ENCODE data around the gene MACF1. TPM values are rescaled to one million over a fixed set of nuclear protein-coding genes. Genes with fewer than 3 reads are reported as not detected.

MACF1 gene
- total and polyA plus RNA-seq, 10 donors = 50.8 to 641 (median 414) TPM

- Histone ChIP-seq H3K4me3 (no peak overlapping the region), H3K27ac (no peak overlapping the region), H3K27me3 (replicated peaks in 1 of 7) (no peaks in the 10 kb centered on the region), H3K4me1 (peaks cover 0 to 79% (median 49%) of the 10 kb centered on the region in 6 donors), H3K9me3 (no peaks in the 10 kb centered on the region), H3K36me3 (peaks cover 0 to 64% (median 11%) of the 10 kb centered on the region in 6 donors)
- DNase-seq = no peak
- TF ChIP-seq POLR2AphosphoS5 (IDR thresholded peaks at IDR 0.05) = no peak
- TF ChIP-seq POLR2A (IDR thresholded peaks at IDR 0.05) = no peak
- TF ChIP-seq CTCF (IDR thresholded peaks at IDR 0.05 in 8 of 11, conservative IDR thresholded peaks at IDR 0.05 in 3 of 11) = no peak
- intact Hi-C loops (cut with DNase I; ENCODE audit: low total_unique reads) = no loop called here
Observed at GRCh38 chr1:39416609-39417008, 212.1 kb downstream of the MACF1 start.

- 77 to 94% (median 82%) methylated on average over 4 of the region's 4 CpGs for WGBS, 5 donors
- intact Hi-C loops (cut with DNase I; ENCODE audit: low total_unique reads) = no loop called here
- H3K27ac ChIP-seq = no peak overlapping the region
Observed at GRCh38 chr1:39418236-39418635, 213.7 kb downstream of the MACF1 start.

GRCh38 chr1:39420493-39420892 lies 216.0 kb downstream of the MACF1 start:
- Histone ChIP-seq H3K9me3 (no peaks in the 10 kb centered on the region), H3K4me3 (no peak overlapping the region), H3K36me3 (peaks cover 4 to 78% (median 32%) of the 10 kb centered on the region in 6 donors), H3K27ac (no peak overlapping the region), H3K27me3 (replicated peaks in 1 of 7) (no peaks in the 10 kb centered on the region), H3K4me1 (peaks cover 0 to 51% (median 21%) of the 10 kb centered on the region in 6 donors)
- intact Hi-C loops (cut with DNase I; ENCODE audit: low total_unique reads) = loop anchor here (10.0 kb wide), 1 partner anchor 46 kb away; no protein-coding TSS in a partner anchor
- no peak for DNase-seq
- TF ChIP-seq POLR2A (IDR thresholded peaks at IDR 0.05) = no peak

More at GRCh38 chr1:39418236-39418635, 213.7 kb downstream of the MACF1 start:
- TF ChIP-seq POLR2A (IDR thresholded peaks at IDR 0.05) (no peak), CTCF (IDR thresholded peaks at IDR 0.05 in 8 of 11, conservative IDR thresholded peaks at IDR 0.05 in 3 of 11) (no peak), POLR2AphosphoS5 (IDR thresholded peaks at IDR 0.05) (no peak)
- no peak for DNase-seq
- no peaks in the 10 kb centered on the region for H3K9me3 ChIP-seq
- no peak overlapping the region for H3K4me3 ChIP-seq
- peaks cover 4 to 65% (median 17%) of the 10 kb centered on the region in 6 donors for H3K36me3 ChIP-seq
- H3K4me1 ChIP-seq = peaks cover 0 to 63% (median 35%) of the 10 kb centered on the region in 6 donors
- no peaks in the 10 kb centered on the region for H3K27me3 ChIP-seq (replicated peaks in 1 of 7)

GRCh38 chr1:39422614-39423013 lies 218.1 kb downstream of the MACF1 start:
- TF ChIP-seq POLR2AphosphoS5 (IDR thresholded peaks at IDR 0.05) = no peak
- no peak for DNase-seq
- WGBS, 5 donors = 79 to 92% (median 81%) methylated on average over 4 of the region's 4 CpGs
- H3K27ac ChIP-seq = no peak overlapping the region
- H3K9me3 ChIP-seq = no peaks in the 10 kb centered on the region
- H3K4me1 ChIP-seq = peaks cover 0 to 33% (median 7%) of the 10 kb centered on the region in 6 donors
- no peaks in the 10 kb centered on the region for H3K27me3 ChIP-seq (replicated peaks in 1 of 7)
- peaks cover 4 to 91% (median 45%) of the 10 kb centered on the region in 6 donors for H3K36me3 ChIP-seq
- intact Hi-C loops (cut with DNase I; ENCODE audit: low total_unique reads) = loop anchor here (10.0 kb wide), 1 partner anchor 48 kb away; no protein-coding TSS in a partner anchor
- no peak overlapping the region for H3K4me3 ChIP-seq

GRCh38 chr1:39425151-39425550 lies 220.7 kb downstream of the MACF1 start:
- intact Hi-C loops (cut with DNase I; ENCODE audit: low total_unique reads) = loop anchor here (10.0 kb wide), 1 partner anchor 50 kb away; no protein-coding TSS in a partner anchor
- Histone ChIP-seq H3K36me3 (peaks cover 6 to 100% (median 69%) of the 10 kb centered on the region in 6 donors), H3K9me3 (no peaks in the 10 kb centered on the region)

More at GRCh38 chr1:39425151-39425550, 220.7 kb downstream of the MACF1 start:
- TF ChIP-seq CTCF (IDR thresholded peaks at IDR 0.05 in 8 of 11, conservative IDR thresholded peaks at IDR 0.05 in 3 of 11) (no peak), POLR2AphosphoS5 (IDR thresholded peaks at IDR 0.05) (no peak), POLR2A (IDR thresholded peaks at IDR 0.05) (no peak)
- WGBS, 5 donors = 92 to 98% (median 96%) methylated on average over 3 of the region's 3 CpGs
- no peak overlapping the region for H3K27ac ChIP-seq
- no peaks in the 10 kb centered on the region for H3K27me3 ChIP-seq (replicated peaks in 1 of 7)
- no peak overlapping the region for H3K4me3 ChIP-seq
- DNase-seq = no peak
- H3K4me1 ChIP-seq = peaks cover 0 to 15% (median 0%) of the 10 kb centered on the region in 6 donors

All from spleen (tissue), 11 donors.